GM20000 (cell line): ENCODE results near the gene MECR.

Experiments used
- DNase-seq: peaks from one replicate; pipeline ENCODE4 v3.0.0; 2012; ENCODE audit warnings: low spot score
- TF ChIP-seq, protein P1 (sequence below): IDR thresholded peaks from 2 replicates; pipeline ENCODE4 v1.5.1; 2012; ENCODE audit warnings: mild to moderate bottlenecking, control low read depth; ENCODE audit errors: extremely low read depth, missing control alignments

The MECR gene

DNA sequence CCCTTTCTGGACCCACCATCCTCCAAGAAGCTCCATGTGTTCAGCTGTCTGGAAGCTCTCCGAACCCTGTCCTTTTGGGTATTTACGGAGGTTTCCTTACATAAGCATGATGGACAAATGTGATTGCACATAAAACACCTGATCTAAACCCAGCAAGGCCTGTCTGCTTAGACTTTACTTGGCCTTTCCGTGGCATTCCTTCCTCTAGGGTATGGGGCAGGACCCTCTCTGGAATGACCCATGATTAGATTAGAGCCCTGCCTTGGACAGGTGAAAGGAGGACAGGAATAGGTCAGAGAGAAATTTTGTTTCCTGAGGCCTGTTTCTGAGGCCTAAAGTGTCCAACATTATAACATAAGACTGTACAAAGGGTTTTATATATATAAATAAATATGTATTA is 22.4 kb upstream of the MECR start:
- TF ChIP-seq, protein P1, sequence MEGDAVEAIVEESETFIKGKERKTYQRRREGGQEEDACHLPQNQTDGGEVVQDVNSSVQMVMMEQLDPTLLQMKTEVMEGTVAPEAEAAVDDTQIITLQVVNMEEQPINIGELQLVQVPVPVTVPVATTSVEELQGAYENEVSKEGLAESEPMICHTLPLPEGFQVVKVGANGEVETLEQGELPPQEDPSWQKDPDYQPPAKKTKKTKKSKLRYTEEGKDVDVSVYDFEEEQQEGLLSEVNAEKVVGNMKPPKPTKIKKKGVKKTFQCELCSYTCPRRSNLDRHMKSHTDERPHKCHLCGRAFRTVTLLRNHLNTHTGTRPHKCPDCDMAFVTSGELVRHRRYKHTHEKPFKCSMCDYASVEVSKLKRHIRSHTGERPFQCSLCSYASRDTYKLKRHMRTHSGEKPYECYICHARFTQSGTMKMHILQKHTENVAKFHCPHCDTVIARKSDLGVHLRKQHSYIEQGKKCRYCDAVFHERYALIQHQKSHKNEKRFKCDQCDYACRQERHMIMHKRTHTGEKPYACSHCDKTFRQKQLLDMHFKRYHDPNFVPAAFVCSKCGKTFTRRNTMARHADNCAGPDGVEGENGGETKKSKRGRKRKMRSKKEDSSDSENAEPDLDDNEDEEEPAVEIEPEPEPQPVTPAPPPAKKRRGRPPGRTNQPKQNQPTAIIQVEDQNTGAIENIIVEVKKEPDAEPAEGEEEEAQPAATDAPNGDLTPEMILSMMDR, result no peak
- DNase-seq, result no peak

DNA sequence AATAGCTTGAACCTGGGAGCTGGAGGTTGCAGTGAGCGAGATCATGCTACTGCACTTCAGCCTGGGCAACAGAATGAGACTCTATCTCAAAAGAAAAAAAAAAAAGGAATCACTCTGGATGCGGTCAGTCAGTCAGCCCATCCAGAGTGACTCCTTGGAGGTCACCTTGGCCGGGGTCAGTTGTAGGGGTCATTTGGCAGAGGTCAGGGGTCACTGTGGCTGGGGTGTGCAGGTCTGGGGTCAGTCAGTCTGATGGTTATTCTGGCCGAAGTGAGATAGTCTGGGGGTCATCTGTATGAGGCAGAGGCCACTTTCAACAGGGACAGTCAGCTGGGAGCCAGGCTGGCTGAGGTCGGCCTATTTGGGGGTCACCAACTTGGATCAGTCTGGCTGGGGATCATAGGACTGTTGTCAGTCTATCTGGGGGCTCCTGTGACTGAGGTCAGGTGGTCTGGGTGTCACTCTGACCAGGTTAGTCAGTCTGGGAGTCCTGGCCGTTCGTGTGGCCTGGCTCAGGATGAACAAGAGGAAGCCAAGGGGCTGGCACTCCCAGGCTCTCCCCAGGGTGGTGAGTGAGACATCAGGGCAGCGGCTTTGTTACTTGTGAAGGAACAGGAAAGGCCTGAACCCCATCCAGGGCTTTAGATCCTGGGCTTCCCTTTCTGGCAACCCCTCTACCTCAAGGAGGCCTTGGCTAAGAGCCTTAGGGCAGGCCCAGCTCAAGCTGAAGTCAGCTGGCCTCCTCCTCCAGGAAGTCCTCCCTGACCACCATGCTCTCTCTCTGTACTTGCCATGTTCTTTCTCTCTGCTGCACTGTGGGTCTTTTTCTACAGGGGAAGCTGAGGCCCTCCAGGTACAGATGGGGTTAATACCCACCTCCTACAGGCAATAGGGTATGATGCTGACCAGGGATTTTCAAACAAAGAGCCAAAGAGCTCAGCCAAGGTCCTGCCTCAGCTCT is 20.7 kb upstream of the MECR start:
- no peak for DNase-seq
- TF ChIP-seq, protein P1, result no peak

DNA sequence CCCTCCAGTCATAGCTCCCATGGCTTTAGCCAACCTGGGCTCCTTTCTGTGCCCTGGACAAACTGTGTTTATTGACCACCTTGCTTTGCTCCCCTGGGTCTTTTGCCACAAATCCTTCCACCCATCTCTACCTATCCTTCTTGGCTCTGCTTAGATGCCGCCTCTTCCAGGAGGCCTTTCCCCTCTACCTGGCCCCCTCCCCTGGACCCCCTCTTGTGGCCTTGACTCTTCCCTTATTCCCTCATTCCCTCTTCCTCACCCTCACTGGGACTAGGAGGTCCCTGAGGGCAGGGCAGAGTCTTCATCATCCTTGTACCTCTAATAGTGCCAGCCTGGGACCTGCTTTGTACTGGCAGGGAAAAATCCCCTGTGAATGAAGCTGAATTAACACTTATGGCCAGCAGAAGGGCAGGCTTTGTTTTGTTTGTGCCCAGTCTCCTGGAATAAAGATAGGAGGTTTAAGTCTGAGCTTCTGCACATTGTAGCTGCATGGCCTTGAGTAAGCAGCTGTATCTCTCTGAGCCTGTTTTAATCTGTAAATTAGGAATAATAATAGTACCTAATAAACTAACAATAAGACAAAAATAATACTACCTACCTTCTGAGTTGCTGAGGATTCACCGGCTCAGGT is 19.3 kb upstream of the MECR start:
- no peak for DNase-seq
- TF ChIP-seq, protein P1, result no peak

DNA sequence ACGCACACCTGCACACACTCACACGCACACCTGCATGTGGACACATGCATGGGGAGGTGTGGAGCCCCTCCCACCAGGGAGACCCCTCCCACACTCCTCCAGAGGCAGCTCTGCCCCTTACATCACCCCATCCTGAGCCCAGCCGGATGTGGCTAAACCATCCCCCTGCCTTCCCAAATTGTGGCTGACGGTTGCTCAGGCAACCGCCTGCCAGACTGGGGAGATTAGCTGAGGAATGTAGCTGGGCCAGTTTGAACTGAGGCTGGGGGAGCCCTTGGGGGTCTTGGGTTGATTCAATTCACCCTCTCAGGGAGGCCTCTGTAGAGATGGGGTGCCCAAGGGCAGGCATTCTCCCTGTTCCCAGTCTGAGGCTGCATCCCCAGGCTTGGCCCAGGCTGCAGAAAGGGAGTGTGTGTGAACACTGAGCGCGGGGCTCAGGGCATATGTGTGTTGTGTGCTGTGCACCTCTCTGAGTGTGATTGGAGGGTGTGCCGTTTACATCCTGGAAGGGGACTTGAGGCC is 18.5 kb upstream of the MECR start:
- TF ChIP-seq, protein P1, result no peak
- DNase-seq, result no peak

DNA sequence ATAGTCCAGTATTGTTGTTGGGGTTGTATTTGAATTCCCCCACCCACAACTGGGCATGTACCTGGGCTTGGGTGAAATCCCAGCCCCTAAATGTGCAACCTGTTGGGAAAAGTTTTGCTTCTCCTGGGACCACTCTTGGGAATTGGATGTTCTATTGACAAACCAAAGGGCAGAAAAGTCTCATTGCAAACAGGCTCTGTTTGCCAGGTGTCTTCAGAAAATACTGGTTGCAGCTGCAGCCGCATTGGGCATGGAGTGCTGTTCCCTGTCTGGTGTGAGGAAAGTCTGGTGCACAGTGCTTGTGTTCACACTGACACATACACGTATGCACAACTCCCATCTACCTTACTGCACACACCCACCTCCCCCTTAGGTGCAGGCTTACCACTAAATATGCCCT is 17.7 kb upstream of the MECR start:
- no peak for DNase-seq
- TF ChIP-seq, protein P1, result no peak

DNA sequence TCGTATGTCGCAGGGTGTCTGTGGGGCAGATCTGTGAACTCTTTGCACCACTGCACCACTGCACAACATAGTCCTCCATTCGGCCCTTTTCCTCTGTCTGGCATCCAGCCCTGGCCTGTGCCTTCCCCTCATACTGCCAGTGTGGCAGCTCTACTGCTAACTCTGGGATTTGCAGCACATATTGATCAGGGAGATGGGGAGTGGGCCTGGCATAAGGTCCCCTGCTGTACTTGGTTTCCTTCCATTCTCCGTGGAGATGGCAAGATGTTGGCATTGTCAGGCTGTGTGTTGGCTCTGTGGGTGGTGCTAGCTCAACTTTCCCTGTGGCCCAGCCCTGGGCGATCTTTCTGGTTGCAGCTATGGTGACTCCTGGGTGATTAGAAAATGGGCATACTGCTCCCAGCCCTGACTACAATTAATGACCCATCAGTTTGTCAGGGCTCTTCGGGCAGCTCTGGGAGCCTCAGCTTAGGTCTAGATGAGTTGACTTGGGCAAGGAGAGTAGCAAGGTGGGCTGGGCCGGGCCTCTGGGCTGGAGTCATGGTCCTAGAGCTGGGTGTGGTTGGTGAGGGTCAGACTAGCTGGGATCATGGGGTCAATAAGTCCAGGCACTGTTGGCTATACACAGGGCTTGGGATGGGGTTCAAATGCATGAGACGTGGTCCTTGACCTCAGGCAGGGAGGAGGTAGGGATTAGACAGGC is 17.0 kb upstream of the MECR start:
- no peak for DNase-seq
- TF ChIP-seq, protein P1, result no peak

DNA sequence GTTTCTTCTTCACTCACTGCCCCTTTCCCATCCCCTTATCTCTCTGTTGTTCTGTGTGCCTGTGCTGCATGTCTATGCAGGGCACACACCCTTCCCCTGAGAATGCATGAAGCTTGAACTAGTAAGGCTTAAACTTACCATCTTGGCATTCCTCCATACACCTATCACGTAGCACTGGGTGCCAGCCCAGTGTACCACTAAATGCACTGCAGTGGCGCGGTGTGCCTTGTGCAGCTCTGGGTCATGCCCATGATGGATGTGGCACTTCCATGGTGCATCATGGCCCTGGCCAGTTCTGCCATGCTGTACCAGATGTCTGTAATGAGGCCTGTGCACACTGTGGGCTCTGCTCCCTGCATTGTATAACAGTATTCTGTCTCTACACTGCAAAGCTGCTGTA is 16.3 kb upstream of the MECR start:
- no peak for DNase-seq
- TF ChIP-seq, protein P1, result no peak
